GM20431 (cell line): ENCODE results near the gene DCXR.

Source experiments
- in situ Hi-C: fragments of 300-500 bp; cut with MseI, MboI; formaldehyde crosslinking; loops from one replicate; pipeline ENCODE4 v1.15.0; 2020; ENCODE audit warnings: low sequenced_read_pairs; ENCODE audit not compliant: unreplicated experiment

DCXR gene

DNA sequence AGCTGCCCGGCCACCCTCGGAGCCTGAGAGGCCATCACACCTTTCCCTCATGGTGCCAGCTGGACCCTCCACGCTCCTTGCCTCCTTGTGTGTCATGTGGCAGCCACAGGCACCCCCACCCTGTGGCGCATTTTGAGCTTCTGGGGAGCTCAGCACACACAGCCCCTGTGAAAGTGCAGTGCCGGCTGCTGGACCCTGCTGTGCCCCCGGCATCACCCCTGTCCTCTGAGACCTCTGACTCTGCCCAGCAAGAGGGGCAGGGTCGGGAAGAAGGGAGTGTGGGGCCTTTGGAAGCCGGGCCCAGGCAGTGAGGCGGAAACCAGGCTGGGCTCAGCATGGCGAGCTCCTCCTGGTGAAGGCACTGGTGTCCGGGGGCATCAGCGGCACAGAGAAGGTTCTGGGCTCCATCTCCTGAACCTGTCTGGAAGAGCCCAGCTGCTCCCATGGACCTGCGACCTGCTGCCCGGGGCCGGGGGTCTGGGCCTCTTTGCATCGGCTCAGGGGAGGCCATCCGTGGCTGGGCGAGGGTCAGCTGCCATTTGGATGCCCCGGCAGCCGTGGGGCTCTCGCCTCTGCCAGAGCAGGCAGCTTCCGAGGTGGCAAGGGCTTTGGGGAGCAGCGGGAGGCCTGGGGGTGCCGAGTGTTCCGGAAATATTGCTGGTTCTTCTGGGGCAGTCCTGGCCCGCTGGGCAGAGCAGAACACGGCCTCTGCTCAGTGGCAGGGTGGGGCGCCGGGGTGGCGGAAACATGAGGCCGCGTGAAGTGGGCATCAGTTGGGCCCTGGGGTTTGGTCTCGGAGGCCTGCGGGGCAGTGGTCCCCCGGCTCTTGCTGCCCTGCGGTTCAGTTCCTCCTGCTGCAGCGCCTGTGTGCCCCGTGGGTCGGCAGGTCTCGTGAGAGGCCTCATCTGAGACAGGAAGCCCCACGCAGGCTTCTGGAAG is 32.7 kb downstream of the DCXR start:
- in situ Hi-C loops, result no loop called here

- in situ Hi-C loops, result no loop called here
Observed at GRCh38 chr17:82003411-82004381, 33.8 kb downstream of the DCXR start.

DNA sequence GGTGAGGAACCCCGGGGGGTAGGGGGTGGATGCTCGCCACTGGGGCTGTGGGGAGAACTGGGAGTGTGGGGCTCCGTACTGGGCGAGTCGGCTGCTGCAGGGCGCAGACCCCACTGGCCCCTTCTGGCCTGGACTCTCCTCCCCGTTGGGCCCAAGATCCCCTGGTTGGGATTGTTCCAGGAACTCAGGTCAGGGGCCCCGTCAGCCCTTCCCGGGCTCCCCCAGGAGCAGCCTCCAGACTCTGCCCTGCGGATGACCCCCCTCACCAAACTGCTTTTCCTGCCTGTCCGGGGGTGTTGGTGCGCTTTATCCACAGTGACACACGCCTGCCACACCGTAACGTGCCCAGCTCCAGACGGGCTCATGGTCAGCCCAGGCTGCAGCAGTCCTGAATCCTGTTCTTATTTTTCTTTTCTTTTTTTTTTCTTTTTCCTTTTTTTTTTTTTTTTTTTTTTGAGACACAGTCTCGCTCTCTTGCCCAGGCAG is 35.9 kb downstream of the DCXR start:
- in situ Hi-C loops, result no loop called here

- in situ Hi-C loops, result no loop called here
Observed at GRCh38 chr17:82000803-82001570, 36.5 kb downstream of the DCXR start.

DNA sequence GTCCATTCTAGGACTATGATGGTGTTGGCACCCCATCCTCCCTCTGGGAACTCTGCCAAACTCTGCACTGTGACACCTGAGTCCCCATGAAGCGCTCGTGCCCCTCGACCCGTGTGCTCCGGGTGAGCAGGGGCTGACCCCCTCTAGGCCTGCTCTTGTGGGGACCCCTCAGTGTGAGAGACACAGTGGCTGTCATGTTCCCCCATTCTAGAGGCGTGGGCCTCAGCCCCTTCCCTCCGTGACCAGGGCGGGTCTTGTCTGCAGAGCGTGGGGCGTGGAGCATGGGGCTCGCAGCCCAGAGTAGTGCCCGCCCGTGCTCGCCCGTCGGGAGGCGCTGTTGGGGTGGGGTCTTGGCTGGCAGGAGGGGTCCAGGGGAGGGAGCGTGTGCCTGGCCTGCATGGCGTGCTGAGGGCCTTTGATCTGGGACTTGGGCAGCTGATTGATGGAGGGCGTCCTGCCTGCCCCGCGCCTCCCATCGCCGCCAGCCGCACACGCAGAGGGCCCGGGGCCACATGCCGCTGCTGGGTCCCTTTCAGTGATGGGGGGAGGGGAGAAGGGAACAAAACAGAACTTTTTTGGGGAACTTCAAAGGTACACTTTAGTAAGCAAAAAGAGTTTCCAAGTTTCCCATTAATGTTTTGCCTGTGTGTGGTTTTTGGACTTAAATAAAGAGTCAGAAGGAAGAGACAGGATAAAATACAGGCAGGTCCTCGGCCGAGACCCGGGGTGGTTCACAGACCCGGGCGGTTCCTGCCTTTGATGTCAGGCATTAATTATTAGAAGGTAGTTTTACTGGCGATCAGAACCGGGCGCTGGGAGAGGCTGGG is 37.3 kb downstream of the DCXR start:
- in situ Hi-C loops, result no loop called here

GRCh38 chr17:81999587-81999975 is 37.9 kb downstream of the DCXR start:
- in situ Hi-C loops, result no loop called here

DNA sequence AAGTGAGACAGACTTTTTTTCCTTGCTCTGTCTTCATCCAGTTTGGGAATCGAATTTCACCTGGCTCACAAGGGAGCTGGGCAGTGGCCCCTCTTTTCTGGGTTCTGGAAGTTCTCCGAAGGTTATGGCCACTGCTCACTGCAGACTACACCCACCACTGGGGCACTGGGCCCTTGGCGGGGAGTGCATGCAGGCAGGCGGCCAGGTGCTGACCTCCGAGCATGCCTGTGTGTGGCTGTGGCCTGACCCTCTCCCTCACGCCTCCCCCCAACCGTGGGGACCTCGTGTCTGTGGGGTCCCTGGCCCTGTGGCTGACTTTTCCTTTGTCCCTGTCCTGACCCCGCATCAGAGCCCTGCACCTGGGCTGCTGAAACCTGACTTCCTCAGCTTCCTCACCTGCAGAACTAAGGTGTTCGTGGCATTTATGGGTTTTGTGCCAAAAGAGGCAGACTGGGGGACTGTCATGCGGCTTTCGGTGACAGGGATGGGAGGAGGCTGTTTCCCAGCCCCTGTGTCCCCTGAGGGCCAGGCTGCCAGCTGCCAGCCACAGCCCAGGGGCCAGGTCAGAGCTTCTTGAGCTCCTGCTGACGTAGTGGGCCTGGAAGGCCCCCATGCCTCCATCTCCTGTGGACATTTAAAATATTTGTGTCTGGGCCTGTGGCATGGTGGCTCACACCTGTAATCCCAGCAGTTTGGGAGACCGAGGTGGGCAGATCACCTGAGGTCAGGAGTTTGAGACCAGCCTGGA is 38.6 kb downstream of the DCXR start:
- in situ Hi-C loops, result no loop called here

DNA sequence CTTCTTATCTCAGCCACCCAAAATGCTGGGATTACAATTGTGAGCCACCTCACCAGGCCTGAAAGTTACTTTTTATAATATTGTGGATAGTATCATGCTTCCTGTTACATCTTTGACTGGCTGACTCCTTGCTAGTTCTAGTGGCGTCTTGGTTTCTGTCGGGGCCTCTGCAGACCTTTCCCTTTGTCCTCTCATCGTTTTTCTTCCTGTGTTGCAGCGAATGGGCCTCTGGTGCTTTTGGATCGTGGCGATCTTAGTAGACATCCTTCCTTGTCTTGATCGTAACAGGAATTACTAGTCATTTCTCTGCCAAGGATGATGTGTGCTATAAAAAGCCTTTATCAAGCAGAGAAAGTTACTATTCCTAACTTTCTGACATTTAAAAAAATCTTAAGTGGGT is 39.3 kb downstream of the DCXR start:
- in situ Hi-C loops, result no loop called here

DNA sequence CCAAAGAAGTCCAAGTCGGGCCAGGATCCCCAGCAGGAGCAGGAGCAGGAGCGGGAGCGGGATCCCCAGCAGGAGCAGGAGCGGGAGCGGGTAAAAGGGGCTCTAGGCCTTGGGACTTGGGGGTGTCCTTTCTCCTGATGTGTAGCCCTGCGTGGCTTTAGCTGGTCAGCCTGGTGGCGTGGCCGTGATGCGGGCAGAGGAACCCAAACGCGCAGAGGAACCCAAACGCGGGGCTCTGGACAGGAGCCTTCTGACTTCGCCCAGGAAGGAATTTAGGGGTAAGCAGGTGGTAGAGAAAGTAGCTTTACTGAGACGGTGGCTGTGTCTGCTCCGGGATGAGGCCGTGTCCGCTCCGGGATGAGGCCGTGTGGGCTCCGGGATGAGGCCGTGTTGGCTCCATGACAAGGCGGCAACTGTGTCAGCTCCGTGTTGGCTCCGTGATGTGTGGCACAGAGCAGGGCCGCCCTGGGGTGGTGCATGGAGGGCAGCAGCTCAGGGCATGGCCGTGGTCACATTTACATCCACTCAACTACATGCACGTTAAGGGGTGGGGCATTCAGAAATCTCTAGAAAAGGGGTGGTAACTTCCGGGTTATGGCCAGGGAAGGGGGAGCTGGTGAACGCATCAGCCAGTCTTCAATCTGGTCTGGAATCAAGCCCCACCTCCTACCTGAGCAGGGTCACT is 40.6 kb downstream of the DCXR start:
- in situ Hi-C loops, result no loop called here

DNA sequence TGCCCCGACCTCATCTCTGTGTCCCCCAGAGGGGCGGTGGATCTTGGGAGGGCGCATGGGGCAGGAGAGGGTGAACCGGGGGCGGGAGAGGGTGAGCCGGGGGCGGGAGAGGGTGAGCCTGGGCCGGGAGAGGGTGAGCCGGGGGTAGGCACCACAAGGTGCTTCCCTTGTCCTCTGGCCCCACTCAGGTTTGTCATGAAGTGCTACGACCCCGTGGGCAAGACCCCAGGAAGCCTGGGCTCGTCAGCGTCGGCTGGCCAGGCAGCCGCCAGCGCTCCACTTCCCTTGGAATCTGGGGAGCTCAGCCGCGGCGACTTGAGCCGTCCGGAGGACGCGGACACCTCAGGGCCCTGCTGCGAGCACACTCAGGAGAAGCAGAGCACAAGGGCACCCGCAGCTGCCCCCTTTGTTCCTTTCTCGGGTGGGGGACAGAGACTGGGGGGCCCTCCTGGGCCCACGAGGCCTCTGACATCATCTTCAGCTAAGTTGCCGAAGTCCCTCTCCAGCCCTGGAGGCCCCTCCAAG is 41.2 kb downstream of the DCXR start:
- in situ Hi-C loops, result no loop called here

DNA sequence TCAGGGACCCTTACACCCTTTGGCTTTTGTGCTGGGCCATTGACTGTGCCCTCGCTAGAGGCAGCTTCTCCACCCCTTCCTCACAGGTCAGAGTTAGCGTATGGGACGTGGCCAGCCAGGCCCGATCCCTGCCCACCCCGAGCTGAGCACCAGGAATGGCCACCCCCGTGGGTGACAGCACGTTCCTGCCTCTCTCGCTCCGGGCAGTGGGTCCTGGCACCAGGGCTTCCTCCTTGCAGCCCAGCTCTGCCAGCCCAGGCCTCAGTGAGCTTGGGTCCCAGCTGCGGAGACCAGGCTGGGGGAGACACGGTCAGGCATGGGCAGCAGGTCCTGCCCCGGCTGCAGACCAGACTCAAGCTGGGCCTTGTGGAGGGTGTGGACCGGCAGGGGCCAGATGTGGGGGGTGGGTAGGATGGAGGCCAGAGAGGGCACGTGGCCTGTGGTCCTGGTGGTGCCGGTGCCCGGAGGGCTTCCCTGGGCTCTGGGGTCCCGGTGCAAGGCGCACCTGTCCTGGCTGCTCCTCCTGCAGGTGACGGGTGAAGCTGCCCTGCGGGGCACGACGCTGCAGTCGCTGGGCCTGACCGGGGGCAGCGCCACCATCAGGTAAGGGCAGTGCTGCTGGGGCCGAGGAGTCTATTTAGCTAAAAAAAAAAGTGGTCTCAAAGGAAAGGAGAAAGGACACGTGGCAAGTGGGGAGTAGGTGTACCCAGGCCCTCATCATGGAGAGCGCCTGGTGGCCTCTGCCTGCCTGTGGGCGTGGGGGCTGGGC is 41.9 kb downstream of the DCXR start:
- in situ Hi-C loops, result no loop called here

GRCh38 chr17:81994593-81995462 is 42.7 kb downstream of the DCXR start:
- in situ Hi-C loops, result no loop called here

- in situ Hi-C loops, result no loop called here
Observed at GRCh38 chr17:81993729-81994592, 43.5 kb downstream of the DCXR start.

DNA sequence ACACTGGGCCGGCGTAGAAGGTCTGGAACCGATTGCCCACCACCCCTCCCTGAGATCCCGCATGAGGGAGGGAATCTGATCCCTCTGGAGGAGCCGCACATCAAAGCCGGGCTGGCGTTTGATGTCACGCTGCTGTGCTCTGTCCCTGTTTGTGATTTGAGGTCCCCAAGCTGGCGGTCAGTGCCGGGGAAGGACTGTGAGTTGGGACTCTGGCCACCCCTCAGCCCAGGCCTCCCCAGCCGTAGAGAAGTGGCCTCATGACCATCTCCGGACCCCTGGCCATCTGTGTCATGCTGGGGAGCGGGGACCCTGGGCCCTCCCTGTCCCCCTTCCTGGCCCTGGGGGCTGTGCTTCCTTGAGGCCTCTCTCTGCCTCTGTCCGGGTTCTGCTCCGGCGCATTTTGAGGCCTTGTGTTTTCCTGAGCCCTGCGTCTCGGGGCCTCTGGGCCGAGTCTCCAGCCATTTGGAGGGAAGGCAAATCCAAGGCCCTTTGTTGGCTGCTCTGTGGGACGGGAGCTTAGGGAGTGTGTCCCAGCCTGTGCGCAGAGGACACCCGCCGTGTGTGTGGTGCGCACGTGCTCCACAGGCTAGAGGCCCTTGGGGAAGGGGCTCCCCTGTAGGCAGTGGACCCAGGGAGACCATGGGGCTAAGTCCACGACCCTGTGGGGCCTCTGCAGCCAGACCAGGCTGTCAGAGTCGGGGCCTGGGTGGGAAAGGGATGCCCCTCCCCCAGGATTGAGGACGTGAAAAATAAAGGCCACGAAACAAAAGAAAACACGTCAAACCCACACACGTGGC is 45.0 kb downstream of the DCXR start:
- in situ Hi-C loops, result no loop called here
